Ovary (tissue), 9 donors: Measurements from ENCODE around the gene ZNF609. TPM values are rescaled to one million over a fixed set of nuclear protein-coding genes. Genes with fewer than 3 reads are reported as not detected.

Source experiments
- DNase-seq, 5 donors: peaks; one replicate each; pipeline ENCODE4 v3.0.0-alpha.2; 2019 to 2020
- H3K27ac ChIP-seq, 2 donors: fragments of 200-600 bp; one replicate each; pipeline versions ENCODE4 v1.5.1 to v1.8.0; 2019 to 2022
- H3K27me3 ChIP-seq: fragments of 200-600 bp; one replicate; pipeline ENCODE4 v1.8.0; 2022
- H3K36me3 ChIP-seq: fragments of 200-600 bp; sonication (generic); one replicate; pipeline ENCODE4 v1.5.1; 2019
- H3K4me1 ChIP-seq: one replicate; pipeline ENCODE4 v1.8.1; 2013; ENCODE audit warnings: mild to moderate bottlenecking, moderate library complexity; ENCODE audit not compliant: insufficient read depth
- H3K4me3 ChIP-seq: fragments of 200-600 bp; sonication (generic); one replicate; pipeline ENCODE4 v1.5.1; 2017
- H3K9me3 ChIP-seq, 2 donors: fragments of 200-600 bp in 1 of 2; sonication (generic) in 1 of 2; one replicate each; pipeline versions ENCODE4 v1.5.1 to v1.8.1; 2013 to 2019; ENCODE audit warnings: mild to moderate bottlenecking in 1 of 2, moderate library complexity in 1 of 2
- EP300 ChIP-seq: sonication (generic); formaldehyde crosslinking; IDR thresholded peaks from one replicate; pipeline ENCODE4 v1.6.1; 2017; ENCODE audit warnings: antibody characterized with exemption
- POLR2A ChIP-seq: fragments of 450-650 bp; IDR thresholded peaks from one replicate; pipeline ENCODE4 v1.6.1; 2017; ENCODE audit warnings: antibody characterized with exemption, mild to moderate bottlenecking, moderate library complexity
- WGBS, 3 donors: extraction: QIAGEN DNeasy Blood & Tissue Kit in 1 of 3; methylation state at CpG; one replicate each; pipeline versions ENCODE4 v1.1.5 to v1.1.7; 2013 to 2017; 5-methylcytosine and 5-hydroxymethylcytosine counted together
- intact Hi-C, 4 donors: fragments of 100-400 bp; cut with DNase I; formaldehyde crosslinking; loops; one replicate each; pipeline versions ENCODE4 v1.11.0 to v1.15.1; 2022 to 2023
- polyA plus RNA-seq, 2 donors: library from polyadenylated mRNA; stranded (reverse); fragments of 200-250 nt in 1 of 2; fragments of 350-450 nt in 1 of 2; fragmentation: Illumina TruSeq in 1 of 2; extraction: RNeasy Lipid Tissue Mini Kit (QIAGEN cat#74804) in 1 of 2; gene quantifications; one replicate each; pipeline ENCODE4 v1.2.3, GENCODE V29; 2013 to 2014
- total RNA-seq, 7 donors: library from RNA; depleted of rRNA in 2 of 7; stranded (reverse); fragments of >200 nt in 2 of 7; fragmentation: NEBNext Ultra II Directional in 3 of 7; extraction: Animal tissue kit (Norgen Biotek cat#: 25700) in 3 of 7; gene quantifications; one replicate each; pipeline versions ENCODE4 v1.1.0 to v1.2.4, GENCODE V29; 2016 to 2023
- TF ChIP-seq, protein P1 (sequence below), 3 donors: fragments of 450-650 bp in 2 of 3; fragments of 200-600 bp in 1 of 3; IDR thresholded peaks; one replicate each; pipeline versions ENCODE4 v1.5.1 to v1.8.0; 2016 to 2022; ENCODE audit warnings: antibody characterized with exemption in 3 of 3, mild to moderate bottlenecking in 1 of 3
- donor health status: DM: no; HTN: no; CAD: no; lungs with moderate emphysema.
- donor health status: DM: no; HTN: no; CAD: no.
- donor health status: Bipolar disorder and iron deficiency.
- donor health status: DM: yes; HTN: yes; CAD: no.
- donor health status: DM: no; HTN: no; CAD: no.
- donor health status: DM: yes; HTN: yes; CAD: no.

ZNF609 gene
- total and polyA plus RNA-seq, 9 donors = 18.4 to 63.6 (median 40.7) TPM

DNA sequence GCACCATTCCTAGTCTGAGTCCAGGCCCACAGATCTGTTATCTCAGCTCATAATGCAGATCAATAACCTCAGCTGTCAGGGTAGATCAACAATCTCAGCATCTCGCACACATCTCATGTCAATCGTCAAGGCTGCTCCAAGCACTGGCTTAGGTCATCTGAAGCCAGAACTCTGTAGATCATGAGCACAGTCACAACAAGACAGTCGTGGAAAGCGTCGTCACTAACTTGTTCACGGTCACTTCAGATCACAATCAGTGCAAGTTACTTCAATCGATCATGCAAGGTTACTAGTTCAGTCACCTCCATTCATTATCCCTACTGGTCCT is 243.2 kb downstream of the ZNF609 start:
- no peaks in the 10 kb centered on the region for H3K27me3 ChIP-seq
- H3K4me1 ChIP-seq = peaks cover 24% of the 10 kb centered on the region
- no peaks in the 10 kb centered on the region for H3K9me3 ChIP-seq
- H3K4me3 ChIP-seq = peak overlapping the region; percentile 89
- intact Hi-C loops = no loop called here
- TF ChIP-seq EP300 (no peak), POLR2A (no peak)
- TF ChIP-seq, protein P1, sequence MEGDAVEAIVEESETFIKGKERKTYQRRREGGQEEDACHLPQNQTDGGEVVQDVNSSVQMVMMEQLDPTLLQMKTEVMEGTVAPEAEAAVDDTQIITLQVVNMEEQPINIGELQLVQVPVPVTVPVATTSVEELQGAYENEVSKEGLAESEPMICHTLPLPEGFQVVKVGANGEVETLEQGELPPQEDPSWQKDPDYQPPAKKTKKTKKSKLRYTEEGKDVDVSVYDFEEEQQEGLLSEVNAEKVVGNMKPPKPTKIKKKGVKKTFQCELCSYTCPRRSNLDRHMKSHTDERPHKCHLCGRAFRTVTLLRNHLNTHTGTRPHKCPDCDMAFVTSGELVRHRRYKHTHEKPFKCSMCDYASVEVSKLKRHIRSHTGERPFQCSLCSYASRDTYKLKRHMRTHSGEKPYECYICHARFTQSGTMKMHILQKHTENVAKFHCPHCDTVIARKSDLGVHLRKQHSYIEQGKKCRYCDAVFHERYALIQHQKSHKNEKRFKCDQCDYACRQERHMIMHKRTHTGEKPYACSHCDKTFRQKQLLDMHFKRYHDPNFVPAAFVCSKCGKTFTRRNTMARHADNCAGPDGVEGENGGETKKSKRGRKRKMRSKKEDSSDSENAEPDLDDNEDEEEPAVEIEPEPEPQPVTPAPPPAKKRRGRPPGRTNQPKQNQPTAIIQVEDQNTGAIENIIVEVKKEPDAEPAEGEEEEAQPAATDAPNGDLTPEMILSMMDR (IDR thresholded peaks at IDR 0.05) = no peak
- 41 to 52% (median 47%) methylated on average over 7 of the region's 7 CpGs for WGBS, 3 donors
- no peak for DNase-seq
- no peaks in the 10 kb centered on the region for H3K36me3 ChIP-seq
- H3K27ac ChIP-seq = peak overlapping the region; percentile 70 to 72

DNA sequence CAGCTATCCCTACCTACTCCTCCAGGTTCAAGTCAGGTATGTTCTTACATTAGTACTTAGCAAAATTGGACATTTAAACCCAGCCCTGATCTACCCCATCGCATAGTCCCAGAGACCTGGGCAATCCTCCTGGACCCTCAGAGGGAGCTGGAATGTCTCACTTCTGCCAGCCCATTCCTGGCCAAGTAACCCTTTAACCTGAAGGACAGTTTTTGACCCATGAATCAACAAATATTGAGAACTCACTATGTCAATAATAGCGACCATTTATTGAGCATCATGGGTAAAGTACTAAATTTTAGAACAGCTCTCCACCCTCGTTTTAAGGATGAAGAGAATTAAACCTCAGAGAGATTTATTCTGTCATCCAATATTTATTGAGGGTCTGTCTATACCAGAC is 244.6 kb downstream of the ZNF609 start:
- Histone ChIP-seq H3K4me3 (no peak overlapping the region), H3K36me3 (no peaks in the 10 kb centered on the region), H3K4me1 (peaks cover 17% of the 10 kb centered on the region), H3K27ac (no peak overlapping the region), H3K9me3 (no peaks in the 10 kb centered on the region), H3K27me3 (no peaks in the 10 kb centered on the region)
- TF ChIP-seq POLR2A = no peak
- TF ChIP-seq, protein P1 (IDR thresholded peaks at IDR 0.05) = no peak
- TF ChIP-seq EP300 = no peak
- DNase-seq = no peak
- intact Hi-C loops = no loop called here
- WGBS, 3 donors = 81 to 88% (median 83%) methylated on average over 3 of the region's 3 CpGs

DNA sequence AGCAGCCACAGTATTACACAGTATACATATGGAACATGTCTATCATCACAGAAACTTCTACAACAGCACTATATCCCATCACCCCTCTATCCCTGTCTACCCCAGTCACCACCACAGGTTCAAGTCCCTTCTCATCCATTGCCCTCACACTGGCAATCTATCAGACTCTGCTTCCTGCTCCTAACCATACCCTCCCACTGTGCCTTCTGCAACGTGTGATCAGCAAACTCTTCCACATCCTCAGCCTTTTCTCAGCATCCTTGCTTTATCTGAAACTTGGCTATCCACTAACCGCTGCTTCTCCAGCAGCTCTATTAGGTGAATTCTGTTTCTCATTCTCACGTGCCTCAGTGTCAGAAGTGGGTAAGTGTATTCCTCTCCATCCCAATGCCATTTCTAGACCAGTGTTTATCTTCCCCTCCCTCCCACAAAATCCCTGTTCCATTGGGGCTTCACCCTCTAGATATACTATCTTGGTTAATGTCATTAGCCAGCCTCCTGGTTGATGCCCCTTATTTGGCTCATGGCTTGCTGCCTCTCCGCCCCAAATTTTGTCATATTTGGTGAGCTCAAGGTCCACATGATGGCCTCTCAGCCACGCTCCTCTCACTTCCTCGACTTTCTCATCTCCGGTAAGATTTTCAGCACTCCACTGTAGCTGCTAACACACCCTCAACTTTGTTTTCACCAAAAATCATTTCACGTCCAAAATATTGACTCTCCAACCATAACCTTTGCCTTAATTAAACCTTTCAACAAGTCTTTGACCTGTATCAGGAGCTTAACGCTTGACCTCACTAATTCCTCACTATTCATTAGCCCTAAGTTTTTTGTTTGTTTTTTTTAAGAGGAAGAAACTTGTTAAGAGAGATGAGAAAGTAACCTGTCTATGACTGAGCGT is 245.9 kb downstream of the ZNF609 start:
- Histone ChIP-seq H3K36me3 (no peaks in the 10 kb centered on the region), H3K4me3 (no peak overlapping the region), H3K4me1 (peaks cover 8% of the 10 kb centered on the region), H3K9me3 (no peaks in the 10 kb centered on the region), H3K27ac (no peak overlapping the region), H3K27me3 (no peaks in the 10 kb centered on the region)
- 86 to 89% (median 87%) methylated on average over 10 of the region's 10 CpGs for WGBS, 3 donors
- intact Hi-C loops = no loop called here
- TF ChIP-seq POLR2A = no peak
- DNase-seq = no peak

DNA sequence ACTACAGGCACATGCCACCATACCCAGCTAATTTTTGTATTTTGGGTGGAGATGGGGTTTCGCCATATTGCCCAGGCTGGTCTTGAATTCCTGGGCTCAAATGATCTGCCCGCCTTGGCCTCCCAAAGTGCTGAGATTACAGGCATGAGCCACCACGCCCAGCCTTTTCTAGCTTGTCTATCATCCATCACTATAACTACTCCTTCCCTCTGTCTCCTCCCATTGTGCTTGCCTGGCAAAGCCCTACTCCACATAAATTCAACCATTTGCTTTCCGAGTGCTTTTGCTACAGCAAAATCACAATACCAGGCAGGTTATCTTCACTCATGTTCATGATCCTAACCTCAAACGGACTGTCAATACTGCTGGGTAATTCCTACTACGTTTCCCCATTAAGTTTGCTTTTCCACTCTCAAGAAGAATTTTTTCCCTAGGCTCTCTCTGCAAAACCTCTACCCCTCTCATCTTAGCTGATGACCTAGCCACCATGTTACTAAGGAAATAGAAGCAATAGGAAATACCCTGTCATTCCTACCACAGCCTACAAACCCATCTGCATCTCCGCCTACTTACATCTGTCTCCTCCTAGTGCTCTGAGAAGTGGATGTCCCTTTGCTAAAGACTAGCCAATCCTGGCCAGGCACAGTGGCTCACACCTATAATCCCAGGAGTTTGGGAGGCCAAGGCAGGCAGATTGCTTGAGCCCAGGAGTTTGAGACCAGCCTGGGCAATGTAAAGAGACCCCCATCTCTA is 250.5 kb downstream of the ZNF609 start:
- Histone ChIP-seq H3K4me1 (no peaks in the 10 kb centered on the region), H3K27ac (no peak overlapping the region), H3K27me3 (no peaks in the 10 kb centered on the region), H3K36me3 (no peaks in the 10 kb centered on the region), H3K4me3 (no peak overlapping the region), H3K9me3 (no peaks in the 10 kb centered on the region)
- intact Hi-C loops = no loop called here
- WGBS, 3 donors = 90 to 93% (median 92%) methylated on average over 7 of the region's 7 CpGs
- TF ChIP-seq, protein P1 (IDR thresholded peaks at IDR 0.05) = no peak
- TF ChIP-seq EP300 (no peak), POLR2A (no peak)
- no peak for DNase-seq

DNA sequence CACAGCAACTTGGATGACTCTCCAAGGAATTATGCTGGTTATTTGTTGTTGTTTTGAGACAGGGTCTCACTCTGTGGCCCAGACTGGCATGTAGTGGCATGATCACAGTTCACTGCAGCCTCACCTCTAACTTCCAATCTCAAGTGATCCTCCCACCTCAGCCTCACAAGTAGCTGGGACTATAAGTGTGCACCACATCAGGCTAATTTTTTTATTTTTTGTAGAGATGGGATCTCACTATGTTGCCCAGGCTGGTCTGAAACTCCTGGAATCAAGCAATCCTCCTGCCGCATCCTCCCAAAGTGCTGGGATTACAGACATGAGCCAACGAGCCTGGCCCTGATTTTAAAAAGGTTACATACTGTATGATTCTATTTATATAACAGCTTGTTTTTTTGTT is 252.0 kb downstream of the ZNF609 start:
- no peak overlapping the region for H3K27ac ChIP-seq

More for the DNA sequence above, 252.0 kb downstream of the ZNF609 start:
- H3K27me3 ChIP-seq = no peaks in the 10 kb centered on the region
- no peak overlapping the region for H3K4me3 ChIP-seq
- no peaks in the 10 kb centered on the region for H3K9me3 ChIP-seq
- 74 to 92% (median 79%) methylated on average over 2 of the region's 2 CpGs for WGBS, 3 donors
- H3K36me3 ChIP-seq = no peaks in the 10 kb centered on the region
- no peaks in the 10 kb centered on the region for H3K4me1 ChIP-seq
- DNase-seq = no peak
- no peak for TF ChIP-seq POLR2A
- TF ChIP-seq, protein P1 (IDR thresholded peaks at IDR 0.05) = no peak
- no peak for TF ChIP-seq EP300
- intact Hi-C loops = no loop called here
